Occipital lobe (tissue), 3 donors: ENCODE data around the gene AHSA1. TPM values are rescaled to one million over a fixed set of nuclear protein-coding genes. Genes with fewer than 3 reads are reported as not detected.

Experiments used
- DNase-seq: peaks from one replicate; lab custom pipeline; 2025; lab: John Stamatoyannopoulos, UW
- small RNA-seq: library from RNA; depleted of rRNA; stranded (forward); fragments of <200 nt; gene quantifications from one replicate; pipeline ENCODE3, GENCODE V24; 2014
- total RNA-seq: library from RNA; depleted of rRNA; stranded (reverse); fragments of >200 nt; gene quantifications from one replicate; pipeline ENCODE4 v1.2.3, GENCODE V29; 2014

Gene AHSA1
- total RNA-seq, 1 donor from 2014 or later: 79.1 TPM

- no peak for DNase-seq
Measured at GRCh38 chr14:77508876-77509275, 51.0 kb downstream of the AHSA1 start.

GRCh38 chr14:77509366-77509765 is 51.5 kb downstream of the AHSA1 start:
- DNase-seq: no peak

- no peak for DNase-seq
Measured at GRCh38 chr14:77511486-77512162, 53.7 kb downstream of the AHSA1 start.

- DNase-seq: no peak
Measured at GRCh38 chr14:77516126-77516525, 58.2 kb downstream of the AHSA1 start.

Small RNA genes lying within 50 kb of the gene (small RNA-seq; reads per million reads assigned to genes)
- not detected for gene RF00404

Other genes starting within 250 kb of the AHSA1 start
- gene NGB, start 186.9 kb upstream of the AHSA1 start, total RNA-seq: 4.1 TPM
- 11.5 TPM for gene POMT2, start 137.2 kb upstream of the AHSA1 start, total RNA-seq
- gene GSTZ1, start 137.1 kb upstream of the AHSA1 start, total RNA-seq: 6.7 TPM
- gene TMED8, start 81.0 kb upstream of the AHSA1 start, total RNA-seq: 27.6 TPM
- gene SAMD15, start 80.7 kb upstream of the AHSA1 start, total RNA-seq: 8.1 TPM
- gene NOXRED1, start 34.6 kb upstream of the AHSA1 start, total RNA-seq: 0.16 TPM
- gene VIPAS39, start 492 bp upstream of the AHSA1 start, total RNA-seq: 30.6 TPM
- gene ISM2, start 40.7 kb downstream of the AHSA1 start, total RNA-seq: 0.78 TPM
- gene SPTLC2, start 158.5 kb downstream of the AHSA1 start, total RNA-seq: 29.2 TPM
- 12.2 TPM for gene ALKBH1, start 249.9 kb downstream of the AHSA1 start, total RNA-seq